Sigmoid colon (tissue), 4 donors: Measurements from ENCODE around the gene TXNRD2.

Source experiments
- EP300 ChIP-seq, 4 donors: sonication (generic); formaldehyde crosslinking; IDR thresholded peaks; one replicate each; pipeline ENCODE4 v1.6.1; 2017; ENCODE audit warnings: antibody characterized with exemption in 4 of 4
- POLR2A ChIP-seq, 2 donors: fragments of 450-650 bp; IDR thresholded peaks; one replicate each; pipeline ENCODE4 v1.6.1; 2016; ENCODE audit warnings: antibody characterized with exemption in 2 of 2, mild to moderate bottlenecking in 2 of 2, moderate library complexity in 2 of 2
- POLR2AphosphoS5 ChIP-seq, 4 donors: sonication (generic); formaldehyde crosslinking; IDR thresholded peaks; one replicate each; pipeline ENCODE4 v1.6.1; 2017; ENCODE audit warnings: antibody characterized with exemption in 4 of 4
- TF ChIP-seq, protein P1 (sequence below), 4 experiments: fragments of 450-650 bp in 3 of 4; fragments of 200-600 bp in 1 of 4; IDR thresholded peaks; one replicate each; pipeline ENCODE4 v1.5.1; 2016 to 2019; ENCODE audit warnings: antibody characterized with exemption in 4 of 4, mild to moderate bottlenecking in 3 of 4, moderate library complexity in 2 of 4

- TF ChIP-seq, protein P1, sequence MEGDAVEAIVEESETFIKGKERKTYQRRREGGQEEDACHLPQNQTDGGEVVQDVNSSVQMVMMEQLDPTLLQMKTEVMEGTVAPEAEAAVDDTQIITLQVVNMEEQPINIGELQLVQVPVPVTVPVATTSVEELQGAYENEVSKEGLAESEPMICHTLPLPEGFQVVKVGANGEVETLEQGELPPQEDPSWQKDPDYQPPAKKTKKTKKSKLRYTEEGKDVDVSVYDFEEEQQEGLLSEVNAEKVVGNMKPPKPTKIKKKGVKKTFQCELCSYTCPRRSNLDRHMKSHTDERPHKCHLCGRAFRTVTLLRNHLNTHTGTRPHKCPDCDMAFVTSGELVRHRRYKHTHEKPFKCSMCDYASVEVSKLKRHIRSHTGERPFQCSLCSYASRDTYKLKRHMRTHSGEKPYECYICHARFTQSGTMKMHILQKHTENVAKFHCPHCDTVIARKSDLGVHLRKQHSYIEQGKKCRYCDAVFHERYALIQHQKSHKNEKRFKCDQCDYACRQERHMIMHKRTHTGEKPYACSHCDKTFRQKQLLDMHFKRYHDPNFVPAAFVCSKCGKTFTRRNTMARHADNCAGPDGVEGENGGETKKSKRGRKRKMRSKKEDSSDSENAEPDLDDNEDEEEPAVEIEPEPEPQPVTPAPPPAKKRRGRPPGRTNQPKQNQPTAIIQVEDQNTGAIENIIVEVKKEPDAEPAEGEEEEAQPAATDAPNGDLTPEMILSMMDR (IDR thresholded peaks at IDR 0.05) = no peak
- TF ChIP-seq POLR2AphosphoS5 (IDR thresholded peaks at IDR 0.05) (no peak), POLR2A (IDR thresholded peaks at IDR 0.05) (no peak), EP300 (IDR thresholded peaks at IDR 0.05) (no peak)
Observed at GRCh38 chr22:19990609-19991394, 49.2 kb upstream of the TXNRD2 start.
